GM12892 (cell line): Measurements from ENCODE around the gene ADAMTS13.

Source experiments
- POLR2A ChIP-seq: IDR thresholded peaks from 2 replicates; pipeline ENCODE4 v1.6.1; 2011; ENCODE audit warnings: low read depth, low read length, control low read depth
- TAF1 ChIP-seq: IDR thresholded peaks from 2 replicates; pipeline ENCODE4 v1.6.1; 2011; ENCODE audit warnings: low read depth, mild to moderate bottlenecking, control low read depth, low read length, borderline replicate concordance

DNA sequence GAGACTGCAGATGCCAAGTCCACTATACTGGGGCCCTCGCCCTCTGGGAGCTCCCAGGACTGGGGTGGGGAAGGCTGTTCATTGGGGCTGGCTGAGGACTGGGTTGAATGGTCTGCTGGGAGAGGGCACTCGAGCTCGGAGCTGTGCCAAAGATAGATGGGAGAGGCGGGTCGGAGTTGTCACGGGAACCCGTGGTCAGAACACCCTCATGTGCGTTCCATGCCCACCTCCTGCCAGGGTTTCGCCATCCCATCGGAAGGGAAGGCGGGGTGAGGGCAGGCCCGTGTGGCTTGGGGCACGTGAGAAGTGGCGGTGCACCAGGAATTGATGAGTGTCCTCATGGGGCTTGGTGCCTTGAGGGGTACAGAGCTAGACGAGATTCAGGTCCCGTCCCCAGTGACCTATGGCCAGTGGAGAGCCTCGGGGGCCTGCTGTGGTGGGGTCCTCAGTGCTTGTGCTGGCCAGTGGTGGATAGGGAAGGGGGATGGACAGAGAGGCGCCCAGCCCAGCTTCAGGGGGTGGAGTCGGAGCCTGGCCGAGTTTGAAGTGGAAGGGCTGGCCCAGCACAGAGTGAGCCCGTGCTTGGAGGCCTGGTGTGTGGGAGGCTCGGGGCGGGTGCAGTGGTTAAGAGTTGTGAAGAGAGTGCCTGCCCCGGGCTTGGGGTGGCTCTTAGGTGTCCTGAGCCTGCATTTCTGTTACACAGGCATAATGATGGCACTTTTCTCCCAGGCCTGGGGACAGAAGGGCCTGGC is 41.9 kb downstream of the ADAMTS13 start:
- no peak for TF ChIP-seq POLR2A
- no peak for TF ChIP-seq TAF1
